Activated B cell treated with CpG ODN at 0.5 μM for 24 hours (primary cell): ENCODE results near the gene MADD. TPM values are rescaled to one million over a fixed set of nuclear protein-coding genes. Genes with fewer than 3 reads are reported as not detected.

ENCODE experiments used
- ATAC-seq: fragments of 200-7000 bp; cut with Tn5 transposase; one replicate; pipeline ENCODE4 v1.10.0; 2021; ENCODE audit warnings: low read depth, mild to moderate bottlenecking, moderate library complexity
- CTCF ChIA-PET: fragments of 350-600 bp; sonication (Branson Sonifier 250); formaldehyde crosslinking; loops from one replicate; lab custom pipeline; 2021; ENCODE audit warnings: antibody characterized with exemption; lab: Charles Lee
- POLR2A ChIA-PET: fragments of 350-600 bp; sonication (Branson Sonifier 250); formaldehyde crosslinking; loops from one replicate; lab custom pipeline; 2021; ENCODE audit warnings: antibody characterized with exemption; lab: Charles Lee
- DNase-seq: peaks from one replicate; pipeline ENCODE4 v3.0.0; 2022
- H3K27ac Mint-ChIP-seq: one replicate; pipeline ENCODE4 v1.8.0; 2020; ENCODE audit warnings: mixed read lengths
- H3K27me3 Mint-ChIP-seq: one replicate; pipeline ENCODE4 v1.8.0; 2021; ENCODE audit warnings: mixed read lengths
- H3K36me3 Mint-ChIP-seq: one replicate; pipeline ENCODE4 v1.8.0; 2021; ENCODE audit warnings: low read depth, mixed read lengths
- H3K4me1 Mint-ChIP-seq: one replicate; pipeline ENCODE4 v1.8.0; 2021; ENCODE audit warnings: mixed read lengths
- H3K4me3 Mint-ChIP-seq: one replicate; pipeline ENCODE4 v1.8.0; 2020; ENCODE audit warnings: mild to moderate bottlenecking, mixed read lengths
- H3K9me3 Mint-ChIP-seq: one replicate; pipeline ENCODE4 v1.8.0; 2020; ENCODE audit warnings: mixed read lengths
- intact Hi-C: fragments of 100-400 bp; cut with micrococcal nuclease; formaldehyde crosslinking; loops from one replicate; pipeline ENCODE4 v1.15.1; 2024
- total RNA-seq: library from RNA; stranded (reverse); gene quantifications from 2 replicates; pipeline ENCODE4 v1.2.3, GENCODE V29; 2022
- TF ChIP-seq, protein P1 (sequence below): fragments of 200-600 bp; IDR thresholded peaks from one replicate; pipeline ENCODE4 v1.8.0; 2022; ENCODE audit warnings: antibody characterized with exemption, mild to moderate bottlenecking

Gene MADD
- total RNA-seq, 1 donor from 2014 or later: 86.9 TPM

DNA sequence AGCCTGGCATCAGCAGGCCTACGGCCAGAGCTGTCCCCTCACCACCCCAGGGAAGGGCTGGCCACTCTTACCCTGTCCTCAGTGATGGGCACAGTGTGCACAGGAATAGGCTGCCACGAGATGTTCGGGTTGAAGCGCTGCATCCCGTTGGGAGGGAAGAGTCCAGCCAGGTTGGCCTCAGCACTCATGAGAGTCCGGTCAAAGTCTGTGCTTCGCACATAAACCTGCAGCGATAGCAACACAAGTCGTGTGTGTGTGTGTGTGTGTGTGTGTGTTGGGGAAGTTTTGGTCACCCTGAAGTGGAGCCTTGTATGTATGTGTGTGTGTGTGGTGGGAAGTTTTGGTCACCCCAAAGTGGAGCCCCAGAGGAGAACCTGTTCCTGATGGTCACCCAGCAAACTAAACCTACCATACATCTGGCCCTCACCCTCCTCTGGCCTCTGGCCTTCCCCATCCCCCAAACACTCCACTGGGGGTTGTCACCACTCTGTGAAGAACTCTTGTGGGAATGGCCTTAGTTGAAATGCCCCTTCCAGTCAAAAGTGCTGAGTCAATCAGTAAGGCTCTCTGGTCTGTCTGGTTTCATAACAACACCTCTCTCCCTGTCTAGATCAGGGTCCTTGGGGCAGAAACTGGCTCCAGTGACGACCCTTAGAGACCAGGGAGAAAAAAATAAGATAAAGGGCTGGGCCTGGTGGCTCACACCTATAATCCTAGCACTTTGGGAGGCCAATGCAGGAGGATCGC lies 24.1 kb upstream of the MADD start:
- intact Hi-C loops: no loop called here
- ATAC-seq (no peak), DNase-seq (no peak)
- Mint-ChIP-seq H3K36me3 (peaks cover 65% of the 10 kb centered on the region), H3K9me3 (no peaks in the 10 kb centered on the region), H3K27ac (no peak overlapping the region), H3K27me3 (no peaks in the 10 kb centered on the region), H3K4me1 (peaks cover 21% of the 10 kb centered on the region), H3K4me3 (no peak overlapping the region)
- TF ChIP-seq, protein P1, sequence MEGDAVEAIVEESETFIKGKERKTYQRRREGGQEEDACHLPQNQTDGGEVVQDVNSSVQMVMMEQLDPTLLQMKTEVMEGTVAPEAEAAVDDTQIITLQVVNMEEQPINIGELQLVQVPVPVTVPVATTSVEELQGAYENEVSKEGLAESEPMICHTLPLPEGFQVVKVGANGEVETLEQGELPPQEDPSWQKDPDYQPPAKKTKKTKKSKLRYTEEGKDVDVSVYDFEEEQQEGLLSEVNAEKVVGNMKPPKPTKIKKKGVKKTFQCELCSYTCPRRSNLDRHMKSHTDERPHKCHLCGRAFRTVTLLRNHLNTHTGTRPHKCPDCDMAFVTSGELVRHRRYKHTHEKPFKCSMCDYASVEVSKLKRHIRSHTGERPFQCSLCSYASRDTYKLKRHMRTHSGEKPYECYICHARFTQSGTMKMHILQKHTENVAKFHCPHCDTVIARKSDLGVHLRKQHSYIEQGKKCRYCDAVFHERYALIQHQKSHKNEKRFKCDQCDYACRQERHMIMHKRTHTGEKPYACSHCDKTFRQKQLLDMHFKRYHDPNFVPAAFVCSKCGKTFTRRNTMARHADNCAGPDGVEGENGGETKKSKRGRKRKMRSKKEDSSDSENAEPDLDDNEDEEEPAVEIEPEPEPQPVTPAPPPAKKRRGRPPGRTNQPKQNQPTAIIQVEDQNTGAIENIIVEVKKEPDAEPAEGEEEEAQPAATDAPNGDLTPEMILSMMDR: no peak
- CTCF ChIA-PET: no interaction called here
- POLR2A ChIA-PET: interaction anchor here (1.4 kb wide), 1 partner anchor 27 kb away, joined by 5 read pairs; no protein-coding TSS in a partner anchor

DNA sequence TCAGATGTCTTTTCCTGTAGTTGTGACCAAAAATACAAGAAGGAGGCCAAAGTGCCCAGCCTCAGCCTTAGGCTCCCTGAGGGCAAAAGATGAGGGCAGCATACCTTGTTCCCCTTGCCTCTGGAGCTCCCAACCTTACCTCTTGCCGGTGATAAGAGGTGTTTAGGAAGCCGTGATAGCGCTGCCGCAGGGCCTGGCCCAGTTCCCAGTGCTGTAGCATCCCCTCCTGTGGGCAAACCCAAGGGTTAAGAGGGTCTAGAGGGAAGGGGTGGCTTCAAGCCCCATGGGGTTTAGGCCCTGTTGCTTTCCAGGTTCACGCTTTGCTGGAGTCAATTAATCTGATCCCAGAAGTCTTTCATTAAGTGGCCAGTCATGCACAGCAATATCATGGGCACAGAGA lies 22.4 kb upstream of the MADD start:
- CTCF ChIA-PET: interaction anchor here (1.2 to 2.8 kb wide), 3 partner anchors 12 to 70 kb away, joined by 3 to 9 read pairs (median 6); partner anchors contain the start of gene ARFGAP2
- intact Hi-C loops: no loop called here
- POLR2A ChIA-PET: interaction anchor here (1.4 to 2.7 kb wide), 6 partner anchors 12 to 331 kb away, joined by 4 to 77 read pairs (median 6); partner anchors contain the start of genes ARFGAP2 and DDB2

GRCh38 chr11:47248304-47248663 lies 21.6 kb upstream of the MADD start:
- Mint-ChIP-seq H3K9me3 (no peaks in the 10 kb centered on the region), H3K27ac (peak overlapping the region; percentile 98), H3K4me1 (peaks cover 21% of the 10 kb centered on the region), H3K27me3 (no peaks in the 10 kb centered on the region), H3K36me3 (peaks cover 40% of the 10 kb centered on the region), H3K4me3 (peak overlapping the region; percentile 98)
- ChIA-PET CTCF (interaction anchor here (0.7 to 2.8 kb wide), 8 partner anchors 11 to 547 kb away, joined by 3 to 9 read pairs (median 4); partner anchors contain the start of genes ARFGAP2, DDB2 and ZNF408), POLR2A (interaction anchor here (0.6 to 2.7 kb wide), 25 partner anchors 9 to 467 kb away, joined by 3 to 77 read pairs (median 4); partner anchors contain the start of genes AGBL2, ARFGAP2, CELF1 and CSTPP1)
- DNase-seq: no peak
- TF ChIP-seq, protein P1: no peak
- ATAC-seq: peak; percentile 6
- intact Hi-C loops: loop anchor here (1.0 kb wide), 7 partner anchors 21 to 548 kb away; partner anchors contain the start of genes ARHGAP1, CSTPP1, PSMC3 and SLC39A13

More for the DNA sequence above, 22.4 kb upstream of the MADD start:
- H3K9me3 Mint-ChIP-seq: no peaks in the 10 kb centered on the region
- H3K4me3 Mint-ChIP-seq: peak overlapping the region; percentile 98
- H3K4me1 Mint-ChIP-seq: peaks cover 21% of the 10 kb centered on the region
- H3K27ac Mint-ChIP-seq: no peak overlapping the region
- no peaks in the 10 kb centered on the region for H3K27me3 Mint-ChIP-seq
- peaks cover 48% of the 10 kb centered on the region for H3K36me3 Mint-ChIP-seq
- DNase-seq (no peak), ATAC-seq (no peak)
- TF ChIP-seq, protein P1: no peak

- Mint-ChIP-seq H3K4me1 (peaks cover 21% of the 10 kb centered on the region), H3K27me3 (no peaks in the 10 kb centered on the region), H3K4me3 (peak within 1 kb of the TSS; percentile 98), H3K36me3 (peaks cover 35% of the 10 kb centered on the region), H3K27ac (peak within 1 kb of the TSS; percentile 98), H3K9me3 (no peaks in the 10 kb centered on the region)
- TF ChIP-seq, protein P1: no peak
- ATAC-seq: peak; percentile 96
- intact Hi-C loops: loop anchor here (1.0 kb wide), 7 partner anchors 20 to 549 kb away; partner anchors contain the start of genes ARHGAP1, CSTPP1, PSMC3 and SLC39A13
- DNase-seq: peak; percentile 82
- CTCF ChIA-PET: interaction anchor here (0.7 to 2.8 kb wide), 9 partner anchors 11 to 548 kb away, joined by 3 to 9 read pairs (median 4); partner anchors contain the start of genes ARFGAP2, DDB2 and ZNF408
- POLR2A ChIA-PET: interaction anchor here (0.5 to 2.7 kb wide), 29 partner anchors 8 to 466 kb away, joined by 3 to 77 read pairs (median 4); partner anchors contain the start of genes AGBL2, ARFGAP2, CELF1 and CSTPP1
These were observed 21.1 kb upstream of the MADD start, which contains the start of gene ACP2 for GRCh38 chr11:47248664-47249377. Gene ACP2 (minus strand): TSS chr11:47248814. CDS start chr11:47248789, 25 bp downstream.
